DOHH2 (cell line): ENCODE results near the gene NFAT5.

Experiments used
- H3F3A ChIP-seq: fragments of 200-600 bp; sonication (generic), shearing (Covaris generic); 2 replicates; pipeline ENCODE4 v1.6.0; 2016; ENCODE audit warnings: antibody characterized with exemption, mild to moderate bottlenecking; ENCODE audit not compliant: control insufficient read depth, insufficient read depth
- H3K27ac ChIP-seq: fragments of 200-600 bp; sonication (generic); 2 replicates; pipeline ENCODE4 v1.5.1; 2014; ENCODE audit warnings: low read depth, mild to moderate bottlenecking, low read length, moderate library complexity
- H3K27me3 ChIP-seq: fragments of 200-600 bp; sonication (generic); 2 replicates; pipeline ENCODE4 v1.6.1; 2014; ENCODE audit warnings: mild to moderate bottlenecking, low read length, mixed read lengths; ENCODE audit not compliant: control insufficient read depth
- H3K36me3 ChIP-seq: fragments of 200-600 bp; sonication (generic); 2 replicates; pipeline ENCODE4 v1.6.1; 2014; ENCODE audit warnings: mild to moderate bottlenecking, low read length, moderate library complexity, mixed read lengths; ENCODE audit not compliant: control insufficient read depth
- H3K4me1 ChIP-seq: fragments of 200-600 bp; sonication (generic); 2 replicates; pipeline ENCODE4 v1.6.1; 2014; ENCODE audit warnings: mild to moderate bottlenecking, low read length, mixed read lengths; ENCODE audit not compliant: control insufficient read depth
- H3K4me2 ChIP-seq: fragments of 200-600 bp; sonication (generic); 2 replicates; pipeline ENCODE4 v1.6.0; 2014; ENCODE audit warnings: mild to moderate bottlenecking, low read length, moderate library complexity
- H3K4me3 ChIP-seq: fragments of 200-600 bp; sonication (generic); 2 replicates; pipeline ENCODE4 v1.5.1; 2014; ENCODE audit warnings: mild to moderate bottlenecking, low read length, mixed read lengths
- H3K79me2 ChIP-seq: fragments of 200-600 bp; sonication (generic); 2 replicates; pipeline ENCODE4 v1.6.1; 2014; ENCODE audit warnings: mild to moderate bottlenecking, low read length, mixed read lengths; ENCODE audit not compliant: control insufficient read depth
- H3K9me2 ChIP-seq: fragments of 200-600 bp; sonication (generic); replicated peaks from 2 replicates; pipeline ENCODE4 v1.6.1; 2014; ENCODE audit warnings: mild to moderate bottlenecking, low read length, mixed read lengths; ENCODE audit not compliant: control insufficient read depth
- H3K9me3 ChIP-seq: fragments of 200-600 bp; sonication (generic); 2 replicates; pipeline ENCODE4 v1.6.1; 2014; ENCODE audit warnings: antibody characterized with exemption, low read length, mixed read lengths; ENCODE audit not compliant: control insufficient read depth, insufficient read depth
- H4K20me1 ChIP-seq: fragments of 200-600 bp; sonication (generic); 2 replicates; pipeline ENCODE4 v1.6.0; 2014; ENCODE audit warnings: low read depth, mild to moderate bottlenecking, antibody characterized with exemption, low read length, moderate library complexity; ENCODE audit not compliant: control insufficient read depth, insufficient read depth
- CTCF ChIP-seq: fragments of 200-600 bp; sonication (generic); IDR thresholded peaks from one replicate; pipeline ENCODE4 v1.5.1; 2014; ENCODE audit warnings: antibody characterized with exemption, mild to moderate bottlenecking, low read depth, low read length; ENCODE audit not compliant: poor library complexity, severe bottlenecking
- EZH2phosphoT487 ChIP-seq: fragments of 200-600 bp; sonication (generic); IDR thresholded peaks from 2 replicates; pipeline ENCODE4 v1.6.1; 2017; ENCODE audit warnings: borderline replicate concordance, mild to moderate bottlenecking, antibody characterized with exemption, low read length, moderate library complexity, mixed read lengths

NFAT5 gene

GRCh38 chr16:69593751-69594255, 28.0 kb downstream of the NFAT5 start:
- TF ChIP-seq EZH2phosphoT487: no peak
- TF ChIP-seq CTCF: no peak
- H3F3A ChIP-seq: no peaks in the 10 kb centered on the region
- peaks cover 37% of the 10 kb centered on the region for H3K79me2 ChIP-seq
- no peaks in the 10 kb centered on the region for H3K9me2 ChIP-seq
- no peak overlapping the region for H3K27ac ChIP-seq
- no peak overlapping the region for H3K4me2 ChIP-seq
- H3K4me3 ChIP-seq: no peak overlapping the region
- H3K4me1 ChIP-seq: no peaks in the 10 kb centered on the region
- no peaks in the 10 kb centered on the region for H3K9me3 ChIP-seq
- H3K27me3 ChIP-seq: no peaks in the 10 kb centered on the region
- 0 out of 2 replicates have a peak, but pooled peaks cover 4% of the 10 kb centered on the region for H4K20me1 ChIP-seq
- H3K36me3 ChIP-seq: no peaks in the 10 kb centered on the region

GRCh38 chr16:69595127-69596036, 29.6 kb downstream of the NFAT5 start:
- no peaks in the 10 kb centered on the region for H3K36me3 ChIP-seq
- no peaks in the 10 kb centered on the region for H3K27me3 ChIP-seq
- H3K9me2 ChIP-seq: no peaks in the 10 kb centered on the region
- H3F3A ChIP-seq: no peaks in the 10 kb centered on the region
- H3K9me3 ChIP-seq: no peaks in the 10 kb centered on the region
- no peak overlapping the region for H3K4me3 ChIP-seq
- no peaks in the 10 kb centered on the region for H3K4me1 ChIP-seq
- H4K20me1 ChIP-seq: 0 out of 2 replicates have a peak, but pooled peaks cover 4% of the 10 kb centered on the region
- no peak overlapping the region for H3K27ac ChIP-seq
- peaks cover 32% of the 10 kb centered on the region for H3K79me2 ChIP-seq
- no peak overlapping the region for H3K4me2 ChIP-seq
- no peak for TF ChIP-seq EZH2phosphoT487
- TF ChIP-seq CTCF: no peak

- H3K9me2 ChIP-seq: no peaks in the 10 kb centered on the region
- no peaks in the 10 kb centered on the region for H3K27me3 ChIP-seq
- no peak overlapping the region for H3K27ac ChIP-seq
- no peaks in the 10 kb centered on the region for H3K36me3 ChIP-seq
- H3K4me2 ChIP-seq: no peak overlapping the region
- H3K79me2 ChIP-seq: peaks cover 29% of the 10 kb centered on the region
- H3K4me3 ChIP-seq: no peak overlapping the region
- H3K9me3 ChIP-seq: no peaks in the 10 kb centered on the region
- TF ChIP-seq EZH2phosphoT487 (no peak), CTCF (no peak)
- H3K4me1 ChIP-seq: no peaks in the 10 kb centered on the region
- H3F3A ChIP-seq: no peaks in the 10 kb centered on the region; the same call in 1 of the 2 replicates
- 0 out of 2 replicates have a peak, but pooled peaks cover 4% of the 10 kb centered on the region for H4K20me1 ChIP-seq
Observed at GRCh38 chr16:69596801-69597200, 31.0 kb downstream of the NFAT5 start.
